ENCODE data around the gene ZBED4.

DNA sequence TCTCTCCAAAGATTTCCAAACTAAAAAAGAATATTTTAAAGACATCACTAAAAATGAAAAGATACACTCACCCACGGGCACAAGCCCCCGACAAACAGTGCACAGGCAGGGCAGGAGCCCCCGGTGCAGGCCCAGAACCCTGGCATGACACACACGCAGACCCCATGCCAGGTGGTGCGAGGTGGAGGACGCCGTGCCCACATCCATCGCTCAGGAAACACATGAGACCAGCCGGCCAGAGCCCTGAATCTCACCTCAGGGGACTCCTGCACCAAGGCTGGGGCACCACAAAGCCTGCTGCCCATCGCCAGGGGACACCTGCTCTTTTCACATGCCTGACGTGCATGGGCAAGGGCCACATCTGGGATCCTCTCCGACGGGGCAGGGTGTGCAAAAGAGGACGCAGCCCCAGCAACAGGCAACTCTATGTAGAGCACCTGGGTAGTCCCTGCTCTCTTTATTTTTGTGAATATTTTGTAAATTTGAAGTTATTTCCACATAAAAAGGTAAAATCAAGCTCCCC lies 39.4 kb upstream of the ZBED4 start:
- TF ChIP-seq, protein P1, sequence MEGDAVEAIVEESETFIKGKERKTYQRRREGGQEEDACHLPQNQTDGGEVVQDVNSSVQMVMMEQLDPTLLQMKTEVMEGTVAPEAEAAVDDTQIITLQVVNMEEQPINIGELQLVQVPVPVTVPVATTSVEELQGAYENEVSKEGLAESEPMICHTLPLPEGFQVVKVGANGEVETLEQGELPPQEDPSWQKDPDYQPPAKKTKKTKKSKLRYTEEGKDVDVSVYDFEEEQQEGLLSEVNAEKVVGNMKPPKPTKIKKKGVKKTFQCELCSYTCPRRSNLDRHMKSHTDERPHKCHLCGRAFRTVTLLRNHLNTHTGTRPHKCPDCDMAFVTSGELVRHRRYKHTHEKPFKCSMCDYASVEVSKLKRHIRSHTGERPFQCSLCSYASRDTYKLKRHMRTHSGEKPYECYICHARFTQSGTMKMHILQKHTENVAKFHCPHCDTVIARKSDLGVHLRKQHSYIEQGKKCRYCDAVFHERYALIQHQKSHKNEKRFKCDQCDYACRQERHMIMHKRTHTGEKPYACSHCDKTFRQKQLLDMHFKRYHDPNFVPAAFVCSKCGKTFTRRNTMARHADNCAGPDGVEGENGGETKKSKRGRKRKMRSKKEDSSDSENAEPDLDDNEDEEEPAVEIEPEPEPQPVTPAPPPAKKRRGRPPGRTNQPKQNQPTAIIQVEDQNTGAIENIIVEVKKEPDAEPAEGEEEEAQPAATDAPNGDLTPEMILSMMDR (CRISPR knock-in tag; IDR thresholded peaks at IDR 0.05), result no peak
- no peak for TF ChIP-seq ZFP36 (IDR thresholded peaks at IDR 0.05; ENCODE audit: borderline replicate concordance, low read depth, low read length, partially characterized antibody)
- no peak for TF ChIP-seq PCBP1 (IDR thresholded peaks at IDR 0.05; ENCODE audit: borderline replicate concordance, low read depth, low read length)
- TF ChIP-seq, protein P2, sequence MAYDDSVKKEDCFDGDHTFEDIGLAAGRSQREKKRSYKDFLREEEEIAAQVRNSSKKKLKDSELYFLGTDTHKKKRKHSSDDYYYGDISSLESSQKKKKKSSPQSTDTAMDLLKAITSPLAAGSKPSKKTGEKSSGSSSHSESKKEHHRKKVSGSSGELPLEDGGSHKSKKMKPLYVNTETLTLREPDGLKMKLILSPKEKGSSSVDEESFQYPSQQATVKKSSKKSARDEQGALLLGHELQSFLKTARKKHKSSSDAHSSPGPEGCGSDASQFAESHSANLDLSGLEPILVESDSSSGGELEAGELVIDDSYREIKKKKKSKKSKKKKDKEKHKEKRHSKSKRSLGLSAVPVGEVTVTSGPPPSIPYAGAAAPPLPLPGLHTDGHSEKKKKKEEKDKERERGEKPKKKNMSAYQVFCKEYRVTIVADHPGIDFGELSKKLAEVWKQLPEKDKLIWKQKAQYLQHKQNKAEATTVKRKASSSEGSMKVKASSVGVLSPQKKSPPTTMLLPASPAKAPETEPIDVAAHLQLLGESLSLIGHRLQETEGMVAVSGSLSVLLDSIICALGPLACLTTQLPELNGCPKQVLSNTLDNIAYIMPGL (CRISPR knock-in tag; IDR thresholded peaks at IDR 0.05; ENCODE audit: borderline replicate concordance in 1 of 2, low read depth in 1 of 2), result no peak
- no peak for TF ChIP-seq SMC3 (IDR thresholded peaks at IDR 0.05; ENCODE audit: low read length)
- no peak for TF ChIP-seq POLR2A (IDR thresholded peaks at IDR 0.05; ENCODE audit: insufficient read depth in 1 of 2, low read depth in 2 of 2, low read length in 2 of 2)
- TF ChIP-seq ATF7 (IDR thresholded peaks at IDR 0.05), result no peak
- no peak for TF ChIP-seq ATF7 (CRISPR knock-in tag; IDR thresholded peaks at IDR 0.05)
- TF ChIP-seq ARID2 (CRISPR knock-in tag; IDR thresholded peaks at IDR 0.05; ENCODE audit: borderline replicate concordance), result no peak

Measured in HepG2 (cell line).